SHP77 treated with DMSO at 0.1 percent for 48 hours (cell line): Measurements from ENCODE around the gene ABCB11.
A peak's percentile ranks its signal among the peaks of the same experiment; 100 is the strongest.
"Not testable (repeated sequence)": the region's sequence is repeated elsewhere in the genome, so short reads cannot be mapped to it uniquely, and the experiment has no call there.

Source experiments
- DNase-seq: peaks from one replicate; lab custom pipeline; 2025; lab: John Stamatoyannopoulos, UW

ABCB11 gene

DNA sequence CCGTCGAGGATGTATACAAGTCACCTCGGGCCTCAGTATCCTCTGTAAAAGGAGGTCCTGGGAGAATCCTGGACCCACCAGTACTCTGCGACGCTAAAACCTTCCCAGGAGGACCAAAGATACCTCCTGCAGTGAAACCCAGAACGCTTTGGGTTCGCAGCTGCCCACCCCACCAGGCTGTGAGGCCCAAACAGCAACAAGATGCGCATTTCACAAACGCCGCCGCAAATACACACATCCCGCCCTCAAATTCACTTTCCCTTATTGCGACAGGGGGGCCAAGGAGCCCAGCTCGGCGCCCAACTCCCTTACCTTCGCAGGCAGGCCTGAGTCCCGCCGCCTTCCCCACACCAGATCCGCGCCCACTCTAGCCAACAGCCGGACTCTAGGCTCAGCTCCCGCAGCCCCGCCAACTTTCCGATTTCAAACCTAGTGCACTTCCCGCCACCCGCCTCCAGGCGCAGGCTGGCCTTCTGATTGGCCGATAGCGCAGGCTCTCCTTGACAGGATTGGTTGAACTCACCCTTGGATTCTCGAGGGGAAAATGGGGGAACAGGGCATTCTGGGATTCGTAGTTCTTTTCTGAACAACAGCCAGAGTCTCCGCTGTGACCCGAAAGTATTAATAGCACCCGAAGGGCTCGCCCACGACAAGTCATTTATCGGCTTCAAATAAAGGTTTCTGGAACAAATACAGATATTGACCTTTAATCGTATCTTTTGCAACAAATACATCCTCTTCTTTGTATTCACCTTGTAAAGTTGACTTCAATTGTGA is 140.9 kb downstream of the ABCB11 start, which contains the start of gene SPC25:
Gene SPC25 (minus strand): TSS at position 425 of the 777 bp plus-strand sequence. CDS start 911 bp downstream, outside the sequence.
- DNase-seq = peak; percentile 35

DNA sequence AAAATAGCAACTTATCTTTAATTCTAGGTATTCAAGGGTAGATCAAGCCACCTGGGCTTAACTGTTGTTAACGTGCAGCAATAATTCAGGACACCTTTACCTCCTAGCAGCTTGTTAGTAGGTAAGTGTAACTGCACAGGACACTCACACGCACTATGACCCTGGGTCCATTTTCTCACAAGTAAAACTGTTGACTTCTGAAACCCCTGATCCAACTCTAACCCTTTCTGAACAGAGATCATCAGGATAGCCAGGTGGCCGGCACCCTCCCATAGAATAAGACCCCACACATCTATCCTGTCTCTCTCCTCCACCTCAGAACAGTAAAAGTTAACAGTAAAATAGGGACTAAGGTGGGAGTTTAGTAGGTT is 141.5 kb downstream of the ABCB11 start:
- DNase-seq = no peak

DNA sequence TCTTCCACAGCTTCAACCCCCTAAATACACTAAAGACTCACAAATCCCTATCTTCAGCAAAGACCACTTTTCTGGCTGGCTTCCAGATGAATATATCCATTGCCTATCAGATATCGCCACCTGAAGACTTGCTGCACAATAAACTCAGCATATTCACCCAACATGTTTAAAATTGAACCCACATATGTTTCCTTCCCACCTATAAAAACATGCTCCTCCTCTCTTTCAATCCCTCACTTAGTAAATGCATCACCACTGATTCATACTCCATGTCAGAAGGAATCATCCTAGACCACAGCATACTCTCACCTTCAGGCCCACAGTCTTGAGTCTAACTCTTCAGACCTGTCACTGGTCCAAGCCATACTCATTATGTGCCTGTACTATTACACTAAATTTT is 146.1 kb downstream of the ABCB11 start:
- DNase-seq = no peak

DNA sequence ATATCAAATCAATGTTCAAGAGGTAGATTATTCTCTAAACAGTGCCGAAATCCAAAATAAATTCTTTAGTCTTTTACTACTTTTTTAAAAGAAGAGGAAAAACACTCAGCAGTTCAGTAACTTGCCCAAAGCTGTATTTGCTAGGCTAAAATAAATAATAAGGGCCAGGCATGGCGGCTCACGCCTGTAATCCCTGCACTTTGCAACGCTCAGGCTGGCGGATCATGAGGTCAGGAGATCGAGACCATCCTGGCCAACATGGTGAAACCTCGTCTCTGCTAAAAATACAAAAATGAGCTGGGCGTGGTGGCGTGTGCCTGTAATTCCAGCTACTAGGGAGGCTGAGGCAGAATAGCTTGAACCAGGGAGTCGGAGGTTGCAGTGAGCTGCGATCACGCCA is 149.0 kb downstream of the ABCB11 start:
- not testable (repeated sequence) for DNase-seq

DNA sequence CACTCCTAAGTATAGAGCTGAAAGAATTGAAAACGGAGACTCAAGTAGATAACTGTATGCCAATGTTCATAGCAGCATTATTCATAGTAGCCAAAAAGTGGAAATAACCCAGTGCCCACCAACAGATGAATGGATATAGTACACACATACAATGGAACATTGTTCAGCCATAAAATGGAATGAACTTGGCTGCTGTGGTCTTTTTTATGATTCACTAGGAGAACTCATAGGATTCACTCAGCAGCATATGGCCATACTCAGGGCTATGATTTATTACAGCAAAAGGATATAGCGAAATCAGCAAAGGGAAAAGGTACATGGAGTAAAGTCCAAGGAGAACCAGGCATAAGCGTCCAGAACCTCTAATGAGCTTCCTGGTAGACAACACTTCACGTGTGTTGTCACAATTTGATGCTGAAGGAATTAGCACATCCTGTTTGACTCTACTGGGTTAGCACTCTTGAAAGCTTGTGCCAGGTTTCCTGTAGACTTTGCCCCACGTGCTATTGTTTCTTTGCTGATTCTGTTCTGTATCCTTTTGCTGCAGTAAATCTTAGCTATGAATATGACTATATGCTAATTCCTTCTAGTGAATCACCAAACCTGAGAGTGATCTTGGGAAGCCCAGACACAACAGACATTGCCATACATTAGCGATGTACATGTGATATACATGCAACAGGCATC is 156.6 kb downstream of the ABCB11 start:
- DNase-seq = no peak

DNA sequence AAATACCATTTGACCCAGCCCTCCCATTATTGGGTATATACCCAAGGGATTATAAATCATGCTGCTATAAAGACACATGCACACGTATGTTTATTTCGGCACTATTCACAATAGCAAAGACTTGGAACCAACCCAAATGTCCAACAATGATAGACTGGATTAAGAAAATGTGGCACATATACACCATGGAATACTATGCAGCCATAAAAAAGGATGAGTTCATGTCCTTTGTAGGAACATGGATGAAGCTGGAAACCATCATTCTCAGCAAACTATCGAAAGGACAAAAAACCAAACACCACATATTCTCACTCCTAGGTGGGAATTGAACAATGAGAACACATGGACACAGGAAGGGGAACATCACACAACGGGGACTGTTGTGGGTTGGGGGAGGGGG is 160.3 kb downstream of the ABCB11 start:
- DNase-seq = not testable (repeated sequence)
